Measurements from ENCODE around the gene CNN1. TPM values are rescaled to one million over a fixed set of nuclear protein-coding genes. Genes with fewer than 3 reads are reported as not detected.

The CNN1 gene
- total and polyA plus RNA-seq, 2 experiments from 2014 or later, result 12.1 to 12.6 TPM

DNA sequence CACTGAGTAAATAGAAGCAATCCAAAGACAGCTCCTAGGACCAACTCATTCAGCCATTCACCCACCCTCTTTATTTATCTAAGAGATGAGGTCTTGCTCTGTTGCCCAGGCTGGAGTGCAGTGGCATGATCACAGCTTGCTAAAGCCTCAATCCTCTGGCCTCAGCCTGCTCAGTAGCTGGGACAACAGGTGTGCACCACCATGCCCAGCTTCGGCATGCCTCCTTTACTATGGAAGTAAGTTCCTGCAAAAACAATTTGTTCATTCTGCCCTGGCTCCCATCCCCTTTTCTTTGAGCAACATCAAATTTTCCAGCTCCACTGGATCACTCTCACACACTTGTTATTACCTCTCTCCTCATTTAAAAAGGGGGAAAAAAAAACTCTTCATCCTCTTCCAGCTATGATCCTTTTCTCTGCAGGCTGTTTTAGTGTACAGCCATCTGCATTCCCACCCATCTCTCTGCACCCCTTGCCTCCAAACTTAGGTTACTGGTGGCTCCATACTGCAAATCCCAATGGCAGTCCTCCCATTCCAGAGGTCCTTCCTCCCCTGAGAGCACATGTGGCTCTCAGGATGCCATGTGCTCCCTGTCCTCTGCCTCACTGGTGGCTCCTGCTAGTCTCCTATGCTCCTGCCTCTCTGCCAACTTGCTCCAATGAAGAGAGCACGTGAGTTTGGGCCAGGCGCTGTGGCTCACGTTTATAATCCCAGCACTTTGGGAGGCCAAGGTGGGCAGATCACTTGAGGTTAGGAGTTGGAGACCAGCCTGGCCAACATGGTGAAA is 18.2 kb downstream of the CNN1 start:
- no peak overlapping the region for H3K27ac ChIP-seq
- H2AFZ ChIP-seq, result no peak overlapping the region
- H3K27me3 ChIP-seq, result no peaks in the 10 kb centered on the region
- peaks cover 24% of the 10 kb centered on the region for H4K20me1 ChIP-seq (ENCODE audit: insufficient read depth, poor library complexity, severe bottlenecking)
- H3K4me3 ChIP-seq, result no peak overlapping the region
- WGBS (ENCODE audit: low lambda C conversion rate, missing lambda C conversion rate), result 78% methylated on average over 4 of the region's 4 CpGs
- no peak overlapping the region for H3K4me2 ChIP-seq
- DNase-seq (ENCODE audit: low spot score), result no peak
- no peaks in the 10 kb centered on the region for H3K9me3 ChIP-seq (ENCODE audit: low read depth)
- H3K9me2 ChIP-seq (replicated peaks; ENCODE audit: insufficient read depth), result no peaks in the 10 kb centered on the region
- TF ChIP-seq EZH2 (IDR thresholded peaks at IDR 0.05; ENCODE audit: borderline replicate concordance) (no peak), EZH2phosphoT487 (IDR thresholded peaks at IDR 0.05; ENCODE audit: low read depth, severe bottlenecking, unreplicated experiment) (no peak)
- TF ChIP-seq, protein P1, sequence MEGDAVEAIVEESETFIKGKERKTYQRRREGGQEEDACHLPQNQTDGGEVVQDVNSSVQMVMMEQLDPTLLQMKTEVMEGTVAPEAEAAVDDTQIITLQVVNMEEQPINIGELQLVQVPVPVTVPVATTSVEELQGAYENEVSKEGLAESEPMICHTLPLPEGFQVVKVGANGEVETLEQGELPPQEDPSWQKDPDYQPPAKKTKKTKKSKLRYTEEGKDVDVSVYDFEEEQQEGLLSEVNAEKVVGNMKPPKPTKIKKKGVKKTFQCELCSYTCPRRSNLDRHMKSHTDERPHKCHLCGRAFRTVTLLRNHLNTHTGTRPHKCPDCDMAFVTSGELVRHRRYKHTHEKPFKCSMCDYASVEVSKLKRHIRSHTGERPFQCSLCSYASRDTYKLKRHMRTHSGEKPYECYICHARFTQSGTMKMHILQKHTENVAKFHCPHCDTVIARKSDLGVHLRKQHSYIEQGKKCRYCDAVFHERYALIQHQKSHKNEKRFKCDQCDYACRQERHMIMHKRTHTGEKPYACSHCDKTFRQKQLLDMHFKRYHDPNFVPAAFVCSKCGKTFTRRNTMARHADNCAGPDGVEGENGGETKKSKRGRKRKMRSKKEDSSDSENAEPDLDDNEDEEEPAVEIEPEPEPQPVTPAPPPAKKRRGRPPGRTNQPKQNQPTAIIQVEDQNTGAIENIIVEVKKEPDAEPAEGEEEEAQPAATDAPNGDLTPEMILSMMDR (IDR thresholded peaks at IDR 0.05; ENCODE audit: poor library complexity), result no peak
- peaks cover 13% of the 10 kb centered on the region for H3K4me1 ChIP-seq (ENCODE audit: insufficient read depth)
- H3K36me3 ChIP-seq (replicated peaks; ENCODE audit: insufficient read depth, low read depth), result no peaks in the 10 kb centered on the region
- peaks cover 30% of the 10 kb centered on the region for H3K79me2 ChIP-seq

GRCh38 chr19:11558881-11559828 is 20.5 kb downstream of the CNN1 start, which contains the start of gene ELOF1:
Gene ELOF1, minus strand, starts transcription at chr19:11559230. Its CDS starts 4,883 bp downstream, at chr19:11554347.
- 7% methylated on average over 54 of the region's 57 CpGs for WGBS (ENCODE audit: low lambda C conversion rate, missing lambda C conversion rate)
- H4K20me1 ChIP-seq (ENCODE audit: insufficient read depth, poor library complexity, severe bottlenecking), result peaks cover 24% of the 10 kb centered on the region
- H3K9me2 ChIP-seq (replicated peaks; ENCODE audit: insufficient read depth), result no peaks in the 10 kb centered on the region
- peak within 1 kb of the TSS; percentile 67 for H3K27ac ChIP-seq
- H2AFZ ChIP-seq, result peak within 1 kb of the TSS; percentile 87
- no peaks in the 10 kb centered on the region for H3K9me3 ChIP-seq (ENCODE audit: low read depth)
- peak; percentile 100 for DNase-seq (ENCODE audit: low spot score)
- H3K4me3 ChIP-seq, result peak within 1 kb of the TSS; percentile 53
- H3K36me3 ChIP-seq (replicated peaks; ENCODE audit: insufficient read depth, low read depth), result no peaks in the 10 kb centered on the region
- peaks cover 13% of the 10 kb centered on the region for H3K4me1 ChIP-seq (ENCODE audit: insufficient read depth)
- no peaks in the 10 kb centered on the region for H3K27me3 ChIP-seq
- TF ChIP-seq EZH2phosphoT487 (IDR thresholded peaks at IDR 0.05; ENCODE audit: low read depth, severe bottlenecking, unreplicated experiment) (no peak), EZH2 (IDR thresholded peaks at IDR 0.05; ENCODE audit: borderline replicate concordance) (no peak)
- TF ChIP-seq, protein P1 (IDR thresholded peaks at IDR 0.05; ENCODE audit: poor library complexity), result peak; percentile 28
- peak within 1 kb of the TSS; percentile 85 for H3K4me2 ChIP-seq
- peaks cover 30% of the 10 kb centered on the region for H3K79me2 ChIP-seq

DNA sequence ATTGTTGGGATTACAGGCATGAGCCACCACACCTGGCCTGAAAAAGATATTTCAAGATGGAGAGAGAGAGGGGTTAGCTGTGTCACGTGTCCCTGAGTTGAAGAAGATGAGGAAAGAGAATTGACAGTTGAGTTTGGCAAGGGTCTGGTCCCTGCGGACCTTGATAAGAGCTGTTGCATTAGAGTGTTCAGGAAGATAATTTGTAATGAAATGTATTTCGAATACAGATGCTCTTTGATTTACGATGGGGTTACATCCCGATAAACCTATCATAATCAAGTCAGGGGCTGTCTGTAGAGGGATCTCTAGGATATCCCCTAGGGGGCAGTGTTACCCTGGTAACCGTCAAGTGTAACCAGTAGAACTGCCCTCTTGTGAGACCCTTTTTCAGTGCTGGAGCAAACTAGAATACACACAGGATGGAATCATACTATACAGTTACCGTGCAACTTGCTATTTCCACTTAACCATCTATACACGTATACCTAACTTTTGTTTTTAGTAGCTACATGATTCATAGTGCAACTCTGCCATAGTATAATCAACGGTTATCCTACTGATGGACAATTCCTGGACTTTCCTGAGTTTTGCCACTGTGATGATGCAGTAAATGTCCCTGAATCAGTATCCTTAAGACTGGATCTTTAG is 21.9 kb downstream of the CNN1 start:
- Histone ChIP-seq H3K4me3 (no peak overlapping the region), H3K27ac (no peak overlapping the region), H3K9me2 (replicated peaks; ENCODE audit: insufficient read depth) (no peaks in the 10 kb centered on the region), H3K27me3 (no peaks in the 10 kb centered on the region), H3K36me3 (replicated peaks; ENCODE audit: insufficient read depth, low read depth) (no peaks in the 10 kb centered on the region), H4K20me1 (ENCODE audit: insufficient read depth, poor library complexity, severe bottlenecking) (peaks cover 21% of the 10 kb centered on the region), H3K9me3 (ENCODE audit: low read depth) (no peaks in the 10 kb centered on the region), H2AFZ (no peak overlapping the region), H3K4me2 (peak overlapping the region; percentile 85), H3K79me2 (peaks cover 30% of the 10 kb centered on the region), H3K4me1 (ENCODE audit: insufficient read depth) (peaks cover 13% of the 10 kb centered on the region)
- WGBS (ENCODE audit: low lambda C conversion rate, missing lambda C conversion rate), result 29% methylated on average over 9 of the region's 9 CpGs
- peak; percentile 81 for DNase-seq (ENCODE audit: low spot score)
- no peak for TF ChIP-seq EZH2phosphoT487 (IDR thresholded peaks at IDR 0.05; ENCODE audit: low read depth, severe bottlenecking, unreplicated experiment)
- TF ChIP-seq EZH2 (IDR thresholded peaks at IDR 0.05; ENCODE audit: borderline replicate concordance), result no peak
- TF ChIP-seq, protein P1 (IDR thresholded peaks at IDR 0.05; ENCODE audit: poor library complexity), result peak; percentile 51
